Heart right ventricle (tissue), 16 donors: ENCODE data around the gene CFAP69. TPM values are rescaled to one million over a fixed set of nuclear protein-coding genes. Genes with fewer than 3 reads are reported as not detected.

Experiments
- ATAC-seq, 8 donors: fragments of 200-7000 bp; cut with Tn5 transposase; one replicate each; pipeline ENCODE4 v1.9.1; 2020; ENCODE audit warnings: mild to moderate bottlenecking in 8 of 8, moderate library complexity in 8 of 8, moderate number of reproducible peaks in 1 of 8
- DNase-seq, 2 donors: peaks; one replicate each; pipeline ENCODE4 v3.0.0-alpha.2; 2020
- H3K27ac ChIP-seq, 10 donors: fragments of 200-600 bp; sonication (generic) in 2 of 10; one replicate each; pipeline versions ENCODE4 v1.5.0 to v1.8.0; 2020 to 2022; ENCODE audit warnings: mild to moderate bottlenecking in 3 of 10
- H3K27me3 ChIP-seq, 7 donors: fragments of 200-600 bp; one replicate each; pipeline ENCODE4 v1.8.0; 2021 to 2022; ENCODE audit warnings: mild to moderate bottlenecking in 2 of 7
- H3K36me3 ChIP-seq, 9 donors: fragments of 200-600 bp; sonication (generic) in 1 of 9; one replicate each; pipeline versions ENCODE4 v1.5.0 to v1.8.0; 2020 to 2022; ENCODE audit warnings: mild to moderate bottlenecking in 2 of 9
- H3K4me1 ChIP-seq, 9 donors: fragments of 200-600 bp; sonication (generic) in 1 of 9; one replicate each; pipeline versions ENCODE4 v1.5.0 to v1.8.0; 2020 to 2022; ENCODE audit warnings: mild to moderate bottlenecking in 4 of 9
- H3K4me3 ChIP-seq, 10 donors: fragments of 200-600 bp; sonication (generic) in 2 of 10; one replicate each; pipeline versions ENCODE4 v1.5.0 to v1.8.0; 2020 to 2022; ENCODE audit warnings: mild to moderate bottlenecking in 7 of 10, moderate library complexity in 2 of 10
- H3K9me3 ChIP-seq, 11 donors: fragments of 200-600 bp in 10 of 11; sonication (generic) in 2 of 11; one replicate each; pipeline versions ENCODE4 v1.5.0 to v1.8.0; 2013 to 2022; ENCODE audit warnings: mild to moderate bottlenecking in 2 of 11, control low read depth in 1 of 11, moderate library complexity in 1 of 11
- WGBS, 2 donors: extraction: QIAGEN DNeasy Blood & Tissue Kit; methylation state at CpG; one replicate each; pipeline ENCODE4 v1.1.7; 2013; ENCODE audit warnings: inconsistent platforms in 1 of 2; 5-methylcytosine and 5-hydroxymethylcytosine counted together
- intact Hi-C, 10 donors: fragments of 100-400 bp; cut with DNase I; formaldehyde crosslinking; loops; one replicate each; pipeline versions ENCODE4 v1.11.1 to v1.14.2; 2022
- polyA plus RNA-seq, 2 donors: library from polyadenylated mRNA; stranded (reverse); fragments of 200-250 nt; gene quantifications; one replicate each; pipeline ENCODE4 v1.2.3, GENCODE V29; 2013
- total RNA-seq, 10 donors: library from RNA; stranded (reverse); fragmentation: NEBNext Ultra II Directional in 3 of 10; extraction: Animal tissue kit (Norgen Biotek cat#: 25700) in 3 of 10; gene quantifications; one replicate each; pipeline versions ENCODE4 v1.2.1 to v1.2.4, GENCODE V29; 2021 to 2023
- TF ChIP-seq, protein P1 (sequence below), 9 donors: fragments of 200-600 bp; sonication (generic) in 2 of 9; IDR thresholded peaks; one replicate each; pipeline versions ENCODE4 v1.5.0 to v1.8.0; 2021 to 2022; ENCODE audit warnings: antibody characterized with exemption in 9 of 9, mild to moderate bottlenecking in 5 of 9, moderate library complexity in 1 of 9
- donor health status: Arrhythmogenic right ventricular cardiomyopathy.
- donor health status: ischemic (EF 13 %, LVEDD 7.1; RV severe dilation, severe dysfunction).
- donor health status: healthy with polysubstance abuse.
- donor health status: DM: no; HTN: yes; CAD: no.
- donor health status: DM: no; HTN: no; CAD: no.
- donor health status: ischemic (EF 25% LVEDD 6.9; RV normal size, moderate dysfunction).
- donor health status: ischemic (EF 25% LVEDD 5.7; RV mildly dilated, moderate dysfunction).
- donor health status: healthy.
- donor health status: DM: yes; HTN: yes; CAD: no.
- donor health status: Ischemic cardiomyopathy.
- donor health status: ischemic (EF 35%, LVEDD 5.7; RV mildly dilated, moderate dysfunction).
- donor health status: nonischemic (EF 11% LVEDD 7.7; RV severe dilation, severe dysfunction).
- donor health status: DM: yes; HTN: yes; CAD: no.
- donor health status: PGD.
- donor health status: ischemic (EF 29% LVEDD 5.4; RV normal size, mild dysfunction).
- donor health status: nonischemic (EF 23%, LVEDD 6.1; RV moderate dilation, normal function).

The CFAP69 gene
- total and polyA plus RNA-seq, 12 donors: 0.68 to 4.2 (median 2.8) TPM

- no peaks in the 10 kb centered on the region for H3K4me1 ChIP-seq
- DNase-seq: no peak
- peaks cover 0 to 12% (median 0%) of the 10 kb centered on the region in 7 donors for H3K27me3 ChIP-seq
- peaks cover 0 to 34% (median 0%) of the 10 kb centered on the region in 9 donors for H3K36me3 ChIP-seq
- TF ChIP-seq, protein P1, sequence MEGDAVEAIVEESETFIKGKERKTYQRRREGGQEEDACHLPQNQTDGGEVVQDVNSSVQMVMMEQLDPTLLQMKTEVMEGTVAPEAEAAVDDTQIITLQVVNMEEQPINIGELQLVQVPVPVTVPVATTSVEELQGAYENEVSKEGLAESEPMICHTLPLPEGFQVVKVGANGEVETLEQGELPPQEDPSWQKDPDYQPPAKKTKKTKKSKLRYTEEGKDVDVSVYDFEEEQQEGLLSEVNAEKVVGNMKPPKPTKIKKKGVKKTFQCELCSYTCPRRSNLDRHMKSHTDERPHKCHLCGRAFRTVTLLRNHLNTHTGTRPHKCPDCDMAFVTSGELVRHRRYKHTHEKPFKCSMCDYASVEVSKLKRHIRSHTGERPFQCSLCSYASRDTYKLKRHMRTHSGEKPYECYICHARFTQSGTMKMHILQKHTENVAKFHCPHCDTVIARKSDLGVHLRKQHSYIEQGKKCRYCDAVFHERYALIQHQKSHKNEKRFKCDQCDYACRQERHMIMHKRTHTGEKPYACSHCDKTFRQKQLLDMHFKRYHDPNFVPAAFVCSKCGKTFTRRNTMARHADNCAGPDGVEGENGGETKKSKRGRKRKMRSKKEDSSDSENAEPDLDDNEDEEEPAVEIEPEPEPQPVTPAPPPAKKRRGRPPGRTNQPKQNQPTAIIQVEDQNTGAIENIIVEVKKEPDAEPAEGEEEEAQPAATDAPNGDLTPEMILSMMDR (IDR thresholded peaks at IDR 0.05): peak in 4 of 9 donors; percentile 17 to 46 (median 30)
- 85 to 89% methylated on average over 2 of the region's 2 CpGs for WGBS, 2 donors
- H3K9me3 ChIP-seq: no peaks in the 10 kb centered on the region
- H3K27ac ChIP-seq: no peak overlapping the region
- no peak for ATAC-seq
- intact Hi-C loops: loop anchor here in 6 of 10 donors (5.0 to 10.0 kb wide), 4 partner anchors 102 to 1238 kb away; no protein-coding TSS in a partner anchor
- H3K4me3 ChIP-seq: no peak overlapping the region
Measured at GRCh38 chr7:90312745-90313144, 67.8 kb downstream of the CFAP69 start.

DNA sequence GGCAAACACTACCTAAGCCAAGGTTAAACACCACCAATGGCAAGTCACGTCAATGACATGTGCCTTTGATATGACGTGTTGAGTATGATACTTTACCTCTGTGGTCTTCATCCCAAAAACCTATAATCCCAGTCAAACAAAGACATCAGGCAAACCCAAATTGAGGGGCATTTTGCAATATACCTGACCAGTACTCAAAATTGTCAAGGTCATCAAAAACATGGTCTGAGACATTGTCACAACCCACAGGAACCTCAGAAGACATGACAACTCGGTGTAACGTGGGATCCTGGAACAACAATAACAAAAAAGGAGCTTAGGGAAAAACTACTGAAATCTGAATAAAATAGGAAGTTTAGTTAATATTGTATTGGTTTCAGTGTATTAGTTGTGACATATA lies 68.9 kb downstream of the CFAP69 start:
- Histone ChIP-seq H3K4me1 (no peaks in the 10 kb centered on the region), H3K9me3 (no peaks in the 10 kb centered on the region), H3K4me3 (no peak overlapping the region), H3K27ac (no peak overlapping the region), H3K36me3 (peaks cover 0 to 22% (median 0%) of the 10 kb centered on the region in 9 donors), H3K27me3 (peaks cover 0 to 24% (median 9%) of the 10 kb centered on the region in 7 donors)
- TF ChIP-seq, protein P1 (IDR thresholded peaks at IDR 0.05): no peak
- 65 to 70% methylated on average over 4 of the region's 4 CpGs for WGBS, 2 donors
- ATAC-seq: no peak
- intact Hi-C loops: loop anchor here in 6 of 10 donors (5.0 to 10.0 kb wide), 4 partner anchors 101 to 1239 kb away; no protein-coding TSS in a partner anchor
- no peak for DNase-seq

DNA sequence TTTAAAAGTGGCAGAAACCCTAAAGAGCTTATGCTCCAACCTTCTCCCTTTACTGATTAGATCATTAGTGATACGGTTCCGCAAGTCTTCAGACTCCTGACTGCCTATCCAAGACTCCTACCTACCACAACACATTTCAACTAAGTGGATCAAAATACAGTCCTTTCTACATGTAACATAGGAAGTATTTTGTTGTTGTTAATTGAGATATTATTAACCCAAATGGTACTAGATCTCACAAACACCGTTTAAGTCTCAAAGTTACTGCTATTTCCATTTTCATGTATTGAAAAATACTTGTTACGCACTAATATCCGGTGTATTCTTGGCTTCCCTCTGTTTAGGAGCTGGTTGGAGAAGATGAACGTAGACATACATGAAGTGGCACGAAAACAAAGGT lies 75.0 kb downstream of the CFAP69 start:
- H3K4me3 ChIP-seq: no peak overlapping the region
- peaks cover 0 to 8% (median 5%) of the 10 kb centered on the region in 9 donors for H3K4me1 ChIP-seq
- TF ChIP-seq, protein P1 (IDR thresholded peaks at IDR 0.05): no peak
- H3K27me3 ChIP-seq: peaks cover 9 to 83% (median 65%) of the 10 kb centered on the region in 7 donors
- H3K27ac ChIP-seq: no peak overlapping the region
- DNase-seq (no peak), ATAC-seq (no peak)
- intact Hi-C loops: no loop called here
- H3K36me3 ChIP-seq: no peaks in the 10 kb centered on the region
- WGBS, 2 donors: 79 to 83% methylated on average over 7 of the region's 7 CpGs
- no peaks in the 10 kb centered on the region for H3K9me3 ChIP-seq

- Histone ChIP-seq H3K36me3 (no peaks in the 10 kb centered on the region), H3K4me3 (peak overlapping the region in 2 of 10 donors; percentile 26 to 44), H3K27ac (no peak overlapping the region), H3K4me1 (peaks cover 0 to 8% (median 5%) of the 10 kb centered on the region in 9 donors), H3K27me3 (peaks cover 9 to 86% (median 66%) of the 10 kb centered on the region in 7 donors), H3K9me3 (no peaks in the 10 kb centered on the region)
- TF ChIP-seq, protein P1 (IDR thresholded peaks at IDR 0.05): no peak
- ATAC-seq (no peak), DNase-seq (no peak)
- intact Hi-C loops: no loop called here
- 35 to 44% methylated on average over 7 of the region's 7 CpGs for WGBS, 2 donors
Measured at GRCh38 chr7:90320418-90320800, 75.4 kb downstream of the CFAP69 start.
